Natural killer cell (primary cell): ENCODE measurements around the gene STK32C. TPM values are rescaled to one million over a fixed set of nuclear protein-coding genes. Genes with fewer than 3 reads are reported as not detected.

Experiments used
- ATAC-seq, 3 donors: fragments of 150-1000 bp in 2 of 3; fragments of 200-7000 bp in 1 of 3; cut with Tn5 transposase; 1 replicate in 1 of 3; 2 replicates in 2 of 3; pipeline ENCODE4 v1.10.0; 2021; ENCODE audit warnings: mild to moderate bottlenecking in 2 of 3, moderate library complexity in 2 of 3
- DNase-seq, 2 donors: peaks; one replicate each; pipeline versions ENCODE4 v3.0.0 to v3.0.0-alpha.2; 2013 to 2021; ENCODE audit warnings: mixed read lengths in 1 of 2
- H3K27ac ChIP-seq: one replicate; pipeline ENCODE4 v1.5.1; 2013; ENCODE audit warnings: mild to moderate bottlenecking, low read length
- H3K27me3 ChIP-seq: one replicate; pipeline ENCODE4 v1.6.1; 2013; ENCODE audit warnings: low read length; ENCODE audit not compliant: control insufficient read depth, insufficient read depth
- H3K36me3 ChIP-seq: one replicate; pipeline ENCODE4 v1.6.1; 2013; ENCODE audit warnings: low read length; ENCODE audit not compliant: control insufficient read depth, insufficient read depth
- H3K4me1 ChIP-seq: one replicate; pipeline ENCODE4 v1.6.1; 2013; ENCODE audit warnings: low read length; ENCODE audit not compliant: control insufficient read depth, insufficient read depth
- H3K4me3 ChIP-seq: one replicate; pipeline ENCODE4 v1.5.1; 2013; ENCODE audit warnings: low read length
- H3K9me3 ChIP-seq: one replicate; pipeline ENCODE4 v1.6.1; 2013; ENCODE audit warnings: low read length; ENCODE audit not compliant: control insufficient read depth, insufficient read depth
- H3K27ac Mint-ChIP-seq, 2 donors: one replicate each; pipeline ENCODE4 v1.8.0; 2022; ENCODE audit warnings: mild to moderate bottlenecking in 2 of 2, mixed read lengths in 2 of 2, moderate library complexity in 1 of 2
- H3K27me3 Mint-ChIP-seq, 2 donors: one replicate each; pipeline ENCODE4 v1.8.0; 2022; ENCODE audit warnings: low read depth in 2 of 2, mixed read lengths in 2 of 2
- H3K36me3 Mint-ChIP-seq: one replicate; pipeline ENCODE4 v1.8.0; 2022; ENCODE audit warnings: mixed read lengths
- H3K4me1 Mint-ChIP-seq, 2 donors: one replicate each; pipeline ENCODE4 v1.8.0; 2022; ENCODE audit warnings: mixed read lengths in 2 of 2
- H3K4me3 Mint-ChIP-seq: one replicate; pipeline ENCODE4 v1.8.0; 2022; ENCODE audit warnings: mild to moderate bottlenecking, moderate library complexity, mixed read lengths
- H3K9me3 Mint-ChIP-seq, 2 donors: one replicate each; pipeline ENCODE4 v1.8.0; 2022; ENCODE audit warnings: mixed read lengths in 2 of 2
- WGBS: methylation state at CpG from one replicate; pipeline ENCODE4 v1.1.7; 2013; ENCODE audit warnings: missing lambda C conversion rate; ENCODE audit not compliant: insufficient coverage; 5-methylcytosine and 5-hydroxymethylcytosine counted together
- intact Hi-C: fragments of 100-400 bp; cut with micrococcal nuclease; formaldehyde crosslinking; loops from one replicate; pipeline ENCODE4 v1.14.2; 2022
- total RNA-seq, 4 donors: library from RNA; stranded (reverse); fragments of 120-200 nt in 1 of 4; gene quantifications; one replicate each; pipeline versions ENCODE4 v1.2.3 to v1.2.4, GENCODE V29; 2013 to 2022
- TF ChIP-seq, protein P1 (sequence below): fragments of 200-600 bp; IDR thresholded peaks from one replicate; pipeline ENCODE4 v1.8.0; 2022; ENCODE audit warnings: antibody characterized with exemption

Gene STK32C
- total RNA-seq, result 10 to 100 TPM; 12.7 to 22.1 (median 17.9) TPM
- 13.4 TPM for total RNA-seq (2013)

DNA sequence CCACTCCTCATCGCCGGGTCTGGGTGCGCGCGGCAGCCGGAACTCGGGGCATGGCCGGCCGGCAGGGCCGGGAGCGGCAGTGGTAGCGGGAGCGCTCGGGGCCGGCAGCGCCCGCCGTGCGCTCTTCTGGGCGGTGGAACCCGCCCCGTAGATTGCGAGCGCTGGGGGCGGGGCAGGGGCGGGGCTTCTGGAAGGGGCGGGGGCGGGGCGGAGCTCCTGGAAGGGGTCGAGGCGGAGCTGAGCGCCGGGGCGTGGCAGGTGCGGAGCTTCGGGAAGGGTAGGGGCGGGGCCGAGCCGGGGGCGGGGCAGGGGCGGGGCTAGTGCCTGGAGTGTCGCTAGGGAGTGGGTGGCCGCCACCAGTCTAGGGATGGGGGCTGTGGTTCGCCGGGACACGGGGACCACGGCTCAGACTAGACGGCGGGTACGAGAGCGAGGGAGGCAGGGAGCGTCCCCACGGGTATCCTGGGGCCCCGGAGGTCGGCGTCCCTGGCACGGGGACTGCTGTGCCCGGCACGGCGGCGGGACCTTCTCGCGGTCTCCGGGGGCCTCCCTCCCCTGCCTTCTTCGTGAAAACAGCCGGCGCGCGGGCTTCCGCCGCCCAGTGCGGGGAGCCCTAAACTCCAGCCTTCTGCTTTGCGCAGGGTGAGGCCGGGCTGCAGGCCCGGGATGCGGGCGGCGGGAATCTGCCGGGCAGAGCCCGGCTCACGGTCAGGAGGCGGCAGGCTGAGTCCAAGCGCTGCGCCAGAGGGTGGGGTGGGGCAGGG lies at the start of gene STK32C:
STK32C (minus strand) TSS at position 128 of the 764 bp plus-strand sequence; CDS start at position 11, 117 bp downstream.
- peaks cover 8 to 22% of the 10 kb centered on the region in 2 donors for H3K4me1 Mint-ChIP-seq
- peak within 1 kb of the TSS; percentile 21 for H3K27ac ChIP-seq
- H3K27me3 ChIP-seq, result no peaks in the 10 kb centered on the region
- under 1% methylated on average over 84 of the region's 84 CpGs for WGBS
- TF ChIP-seq, protein P1, sequence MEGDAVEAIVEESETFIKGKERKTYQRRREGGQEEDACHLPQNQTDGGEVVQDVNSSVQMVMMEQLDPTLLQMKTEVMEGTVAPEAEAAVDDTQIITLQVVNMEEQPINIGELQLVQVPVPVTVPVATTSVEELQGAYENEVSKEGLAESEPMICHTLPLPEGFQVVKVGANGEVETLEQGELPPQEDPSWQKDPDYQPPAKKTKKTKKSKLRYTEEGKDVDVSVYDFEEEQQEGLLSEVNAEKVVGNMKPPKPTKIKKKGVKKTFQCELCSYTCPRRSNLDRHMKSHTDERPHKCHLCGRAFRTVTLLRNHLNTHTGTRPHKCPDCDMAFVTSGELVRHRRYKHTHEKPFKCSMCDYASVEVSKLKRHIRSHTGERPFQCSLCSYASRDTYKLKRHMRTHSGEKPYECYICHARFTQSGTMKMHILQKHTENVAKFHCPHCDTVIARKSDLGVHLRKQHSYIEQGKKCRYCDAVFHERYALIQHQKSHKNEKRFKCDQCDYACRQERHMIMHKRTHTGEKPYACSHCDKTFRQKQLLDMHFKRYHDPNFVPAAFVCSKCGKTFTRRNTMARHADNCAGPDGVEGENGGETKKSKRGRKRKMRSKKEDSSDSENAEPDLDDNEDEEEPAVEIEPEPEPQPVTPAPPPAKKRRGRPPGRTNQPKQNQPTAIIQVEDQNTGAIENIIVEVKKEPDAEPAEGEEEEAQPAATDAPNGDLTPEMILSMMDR, result no peak
- DNase-seq, result peak; percentile 76 to 95
- ATAC-seq, result peak; percentile 89 to 94 (median 91)
- no peaks in the 10 kb centered on the region for H3K36me3 ChIP-seq
- H3K27me3 Mint-ChIP-seq, result no peaks in the 10 kb centered on the region
- H3K4me3 Mint-ChIP-seq, result peak within 1 kb of the TSS; percentile 94
- H3K36me3 Mint-ChIP-seq, result no peaks in the 10 kb centered on the region
- intact Hi-C loops, result loop anchor here (1.0 kb wide), 3 partner anchors 23 to 229 kb away; partner anchors contain the start of gene INPP5A
- peak within 1 kb of the TSS; percentile 46 to 69 for H3K27ac Mint-ChIP-seq
- no peaks in the 10 kb centered on the region for H3K9me3 Mint-ChIP-seq
- H3K4me1 ChIP-seq, result peaks cover 14% of the 10 kb centered on the region
- no peaks in the 10 kb centered on the region for H3K9me3 ChIP-seq
- peak within 1 kb of the TSS; percentile 61 for H3K4me3 ChIP-seq

DNA sequence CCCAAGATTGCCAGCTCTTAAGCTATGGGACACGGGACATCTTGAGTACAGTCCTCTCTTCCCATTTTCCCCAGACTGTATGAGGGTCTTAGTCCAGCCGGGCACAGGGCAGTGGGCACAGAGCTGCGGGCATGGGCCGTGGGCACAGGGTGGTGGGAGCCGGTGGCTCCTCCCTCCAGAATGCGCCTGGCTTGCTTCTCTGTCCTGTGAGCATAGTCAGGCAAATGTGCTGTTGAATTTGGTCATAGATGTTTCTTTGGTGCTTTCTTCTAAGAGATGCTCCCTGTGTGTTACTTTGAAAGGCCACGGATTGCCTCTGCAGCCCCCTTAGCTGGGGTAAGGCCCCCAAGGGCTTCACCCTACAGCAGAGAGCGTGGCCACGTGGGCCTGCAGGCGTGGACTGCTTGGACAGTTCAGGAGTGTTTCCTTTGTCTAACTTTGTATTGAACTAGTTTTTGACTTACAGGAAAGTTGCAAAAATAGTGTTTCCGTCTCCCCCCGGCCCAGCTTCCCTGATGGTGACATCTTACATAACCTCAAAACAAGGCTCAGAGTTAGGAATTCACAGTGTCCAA lies 49.0 kb upstream of the STK32C start:
- H3K27me3 ChIP-seq, result no peaks in the 10 kb centered on the region
- Mint-ChIP-seq H3K4me1 (peaks cover 0 to 12% of the 10 kb centered on the region in 2 donors), H3K27ac (no peak overlapping the region), H3K36me3 (no peaks in the 10 kb centered on the region), H3K27me3 (no peaks in the 10 kb centered on the region), H3K4me3 (no peak overlapping the region), H3K9me3 (no peaks in the 10 kb centered on the region)
- TF ChIP-seq, protein P1, result no peak
- no peak for DNase-seq
- no peak for ATAC-seq
- no peak overlapping the region for H3K27ac ChIP-seq
- no peaks in the 10 kb centered on the region for H3K9me3 ChIP-seq
- intact Hi-C loops, result no loop called here
- no peak overlapping the region for H3K4me3 ChIP-seq
- no peaks in the 10 kb centered on the region for H3K4me1 ChIP-seq
- no peaks in the 10 kb centered on the region for H3K36me3 ChIP-seq
- 96% methylated on average over 12 of the region's 12 CpGs for WGBS

DNA sequence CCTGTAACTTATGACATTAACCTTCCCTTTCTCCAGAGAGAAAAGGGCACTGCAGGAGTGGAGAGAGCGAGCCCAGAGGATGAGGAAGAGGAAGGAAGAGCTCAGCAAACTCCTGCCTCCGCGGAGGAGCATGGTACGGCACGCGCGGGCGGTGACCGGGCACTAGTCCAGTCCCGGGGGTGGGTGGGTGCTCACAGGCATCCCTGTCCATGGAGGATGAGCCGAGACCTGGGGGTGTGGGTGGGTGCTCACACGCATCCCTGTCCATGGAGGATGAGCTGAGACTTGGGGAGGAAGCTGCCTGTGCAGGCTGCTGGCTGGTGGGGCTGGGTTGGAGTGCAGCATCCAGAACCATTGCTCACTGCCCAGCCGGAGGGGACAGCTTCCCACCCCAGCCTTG lies 48.0 kb upstream of the STK32C start:
- Histone ChIP-seq H3K4me1 (no peaks in the 10 kb centered on the region), H3K36me3 (no peaks in the 10 kb centered on the region), H3K4me3 (no peak overlapping the region), H3K27me3 (no peaks in the 10 kb centered on the region), H3K9me3 (no peaks in the 10 kb centered on the region), H3K27ac (no peak overlapping the region)
- WGBS, result 95% methylated on average over 13 of the region's 13 CpGs
- Mint-ChIP-seq H3K27ac (no peak overlapping the region), H3K9me3 (no peaks in the 10 kb centered on the region), H3K4me3 (no peak overlapping the region), H3K4me1 (peaks cover 0 to 12% of the 10 kb centered on the region in 2 donors), H3K27me3 (no peaks in the 10 kb centered on the region), H3K36me3 (no peaks in the 10 kb centered on the region)
- TF ChIP-seq, protein P1, result no peak
- ATAC-seq, result no peak
- intact Hi-C loops, result no loop called here
- no peak for DNase-seq
